ENCODE data around the gene CFAP20DC.

- TF ChIP-seq EZH2 (IDR thresholded peaks at IDR 0.05; ENCODE audit: low read depth, unreplicated experiment) (no peak), CTCF (conservative IDR thresholded peaks at IDR 0.05; ENCODE audit: low read depth in 2 of 2) (no peak), NANOG (IDR thresholded peaks at IDR 0.05; ENCODE audit: borderline replicate concordance) (no peak), EZH2phosphoT487 (IDR thresholded peaks at IDR 0.05; ENCODE audit: unreplicated experiment) (no peak)
Measured at GRCh38 chr3:59079962-59080361, 30.1 kb upstream of the CFAP20DC start.
